HEK293 (cell line): ENCODE data around the gene MAST2.

ENCODE experiments used
- PRDM1 ChIP-seq: fragments of 450-650 bp; formaldehyde crosslinking; IDR thresholded peaks from 2 replicates; pipeline ENCODE4; 2016; ENCODE audit warnings: missing biosample characterization, missing genetic modification characterization
- ZNF175 ChIP-seq: fragments of 450-650 bp; formaldehyde crosslinking; IDR thresholded peaks from 2 replicates; pipeline ENCODE4 v1.5.1; 2016; ENCODE audit warnings: missing biosample characterization, missing genetic modification characterization
- ZNF433 ChIP-seq: fragments of 450-650 bp; formaldehyde crosslinking; IDR thresholded peaks from 2 replicates; pipeline ENCODE4 v1.5.1; 2016; ENCODE audit warnings: missing biosample characterization, missing genetic modification characterization, low read depth
- ZNF521 ChIP-seq: fragments of 450-650 bp; formaldehyde crosslinking; IDR thresholded peaks from 2 replicates; pipeline ENCODE4 v1.5.1; 2017; ENCODE audit warnings: missing biosample characterization, mild to moderate bottlenecking, missing genetic modification characterization

DNA sequence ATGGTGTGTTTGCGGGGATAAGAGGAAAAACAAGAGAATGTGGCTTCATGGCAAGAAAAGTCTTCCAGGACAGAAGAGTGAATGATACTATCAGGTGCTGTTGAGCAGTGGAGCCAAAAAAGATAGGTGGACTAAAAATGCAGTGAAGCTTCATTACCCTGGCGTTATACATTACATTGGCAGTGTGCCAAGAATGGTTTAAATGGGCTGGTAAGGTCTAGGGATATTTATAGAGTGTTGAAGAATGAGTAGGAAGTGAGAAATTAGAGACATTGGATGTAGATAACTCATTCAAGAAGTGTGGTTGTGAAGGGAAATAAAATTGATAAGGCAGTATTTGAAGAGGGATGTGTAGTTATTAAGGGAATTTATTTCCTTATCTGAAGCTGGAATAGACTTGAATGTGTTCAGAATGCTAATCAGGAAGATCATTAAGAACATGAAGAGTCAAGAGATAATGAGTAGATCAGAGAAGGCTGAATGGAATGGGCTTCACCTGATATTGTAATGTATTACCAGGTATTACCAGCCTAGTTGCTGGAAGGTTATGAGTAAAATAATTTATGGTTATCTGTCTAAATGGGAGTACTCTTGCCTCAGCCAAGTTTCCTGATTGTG lies 72.7 kb downstream of the MAST2 start:
- TF ChIP-seq ZNF175: no peak
- no peak for TF ChIP-seq ZNF521 (tag by site-specific recombination)
- no peak for TF ChIP-seq PRDM1
- no peak for TF ChIP-seq ZNF433 (tag by site-specific recombination)
